VCaP (cell line): Measurements from ENCODE around the gene HMCN2.

Experiments used
- H3K27ac ChIP-seq: fragments of 450-650 bp; 2 replicates; pipeline ENCODE4 v1.5.1; 2017
- CTCF ChIP-seq: fragments of 450-650 bp; conservative IDR thresholded peaks from 2 replicates; pipeline ENCODE4 v1.5.1; 2017; ENCODE audit warnings: mild to moderate bottlenecking, moderate library complexity

HMCN2 gene

GRCh38 chr9:130366888-130367550, 101.5 kb downstream of the HMCN2 start:
- no peak for TF ChIP-seq CTCF
- H3K27ac ChIP-seq, result no peak overlapping the region

GRCh38 chr9:130368631-130369103, 103.1 kb downstream of the HMCN2 start:
- H3K27ac ChIP-seq, result no peak overlapping the region
- peak; percentile 10; the same call in 1 of the 2 replicates for TF ChIP-seq CTCF

- TF ChIP-seq CTCF, result no peak
- H3K27ac ChIP-seq, result no peak overlapping the region
Measured at GRCh38 chr9:130370226-130370625, 104.7 kb downstream of the HMCN2 start.

- no peak overlapping the region for H3K27ac ChIP-seq
- TF ChIP-seq CTCF, result no peak
Measured at GRCh38 chr9:130371196-130371966, 105.8 kb downstream of the HMCN2 start.

GRCh38 chr9:130372057-130372456, 106.5 kb downstream of the HMCN2 start:
- TF ChIP-seq CTCF, result no peak

GRCh38 chr9:130373679-130374325, 108.2 kb downstream of the HMCN2 start:
- TF ChIP-seq CTCF, result no peak
- H3K27ac ChIP-seq, result no peak overlapping the region

More at GRCh38 chr9:130372057-130372456, 106.5 kb downstream of the HMCN2 start:
- H3K27ac ChIP-seq, result no peak overlapping the region

GRCh38 chr9:130377612-130378011, 112.1 kb downstream of the HMCN2 start:
- no peak overlapping the region for H3K27ac ChIP-seq
- no peak for TF ChIP-seq CTCF
